Fibroblast of pulmonary artery (primary cell): Measurements from ENCODE around the gene NUDT3.
A peak's percentile ranks its signal among the peaks of the same experiment; 100 is the strongest.

Experiments
- DNase-seq: peaks from one replicate; pipeline ENCODE4 v3.0.0-alpha.2; 2010; ENCODE audit warnings: low read depth
- H3K4me3 ChIP-seq: replicated peaks from 2 replicates; pipeline ENCODE4 v1.5.1; 2011; ENCODE audit warnings: low read depth, mild to moderate bottlenecking, control low read depth, low read length, moderate library complexity
- CTCF ChIP-seq: IDR thresholded peaks from 2 replicates; pipeline ENCODE4 v1.5.1; 2011; ENCODE audit warnings: mild to moderate bottlenecking, control low read depth, low read length, inconsistent platforms; ENCODE audit errors: missing control alignments

The NUDT3 gene

GRCh38 chr6:34285448-34286164 is 106.9 kb downstream of the NUDT3 start:
- TF ChIP-seq CTCF = no peak
- H3K4me3 ChIP-seq = no peak overlapping the region
- DNase-seq = no peak

GRCh38 chr6:34284563-34285447 is 107.7 kb downstream of the NUDT3 start:
- DNase-seq = peak; percentile 79
- no peak for TF ChIP-seq CTCF
- H3K4me3 ChIP-seq = no peak overlapping the region

- no peak for TF ChIP-seq CTCF
- peak; percentile 38 for DNase-seq
- no peak overlapping the region for H3K4me3 ChIP-seq
Measured at GRCh38 chr6:34281702-34282334, 110.7 kb downstream of the NUDT3 start.

- DNase-seq = no peak
Measured at GRCh38 chr6:34280216-34280615, 112.3 kb downstream of the NUDT3 start.

GRCh38 chr6:34278833-34279232 is 113.6 kb downstream of the NUDT3 start:
- DNase-seq = no peak
- TF ChIP-seq CTCF = no peak
- no peak overlapping the region for H3K4me3 ChIP-seq

More at GRCh38 chr6:34280216-34280615, 112.3 kb downstream of the NUDT3 start:
- no peak for TF ChIP-seq CTCF
- no peak overlapping the region for H3K4me3 ChIP-seq

GRCh38 chr6:34277763-34278112 is 114.7 kb downstream of the NUDT3 start:
- TF ChIP-seq CTCF = no peak
- no peak overlapping the region for H3K4me3 ChIP-seq
- no peak for DNase-seq
